GM18517 (cell line): Measurements from ENCODE around the gene RNF6.

Experiments used
- ATAC-seq: cut with Tn5 transposase; IDR thresholded peaks from one replicate; pipeline ENCODE4 v1.9.1; 2021; ENCODE audit warnings: mild to moderate bottlenecking, moderate library complexity; ENCODE audit not compliant: unreplicated experiment

Gene RNF6

GRCh38 chr13:26227166-26227971, 5.3 kb upstream of the RNF6 start:
- no peak for ATAC-seq

DNA sequence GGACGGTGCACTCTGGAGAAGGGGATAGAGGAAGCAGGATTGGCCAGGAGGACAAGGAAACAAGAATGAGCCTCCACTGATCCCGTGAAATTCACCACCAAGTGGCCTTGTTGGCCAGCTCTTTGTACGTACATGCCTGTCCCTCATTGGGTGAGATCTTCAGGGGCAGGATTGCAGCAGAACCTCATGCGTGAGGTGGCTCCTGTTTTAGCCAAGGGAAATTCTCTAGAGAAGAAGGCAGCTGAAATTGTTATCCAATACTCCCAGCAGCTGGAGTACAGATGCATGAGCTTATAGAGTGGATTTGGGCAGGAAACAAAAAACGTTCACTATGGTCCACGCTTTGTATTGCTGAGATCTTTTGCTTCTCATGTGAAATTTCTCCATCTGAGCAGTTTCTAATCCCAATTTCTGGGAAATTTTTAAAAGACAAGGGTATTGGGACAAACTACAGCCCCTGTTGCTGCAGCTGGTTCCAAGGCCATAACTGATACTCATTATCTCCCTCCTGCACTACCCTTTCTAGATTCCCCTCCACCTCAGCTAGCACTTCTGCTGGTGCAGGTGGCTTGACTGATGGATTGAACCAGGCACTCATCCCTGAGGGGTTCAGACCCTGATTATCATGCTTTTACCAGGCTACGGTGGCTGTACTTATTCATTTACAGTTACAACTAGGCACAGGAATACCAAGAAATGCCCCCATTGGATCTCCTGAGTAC, 3.9 kb upstream of the RNF6 start:
- no peak for ATAC-seq

DNA sequence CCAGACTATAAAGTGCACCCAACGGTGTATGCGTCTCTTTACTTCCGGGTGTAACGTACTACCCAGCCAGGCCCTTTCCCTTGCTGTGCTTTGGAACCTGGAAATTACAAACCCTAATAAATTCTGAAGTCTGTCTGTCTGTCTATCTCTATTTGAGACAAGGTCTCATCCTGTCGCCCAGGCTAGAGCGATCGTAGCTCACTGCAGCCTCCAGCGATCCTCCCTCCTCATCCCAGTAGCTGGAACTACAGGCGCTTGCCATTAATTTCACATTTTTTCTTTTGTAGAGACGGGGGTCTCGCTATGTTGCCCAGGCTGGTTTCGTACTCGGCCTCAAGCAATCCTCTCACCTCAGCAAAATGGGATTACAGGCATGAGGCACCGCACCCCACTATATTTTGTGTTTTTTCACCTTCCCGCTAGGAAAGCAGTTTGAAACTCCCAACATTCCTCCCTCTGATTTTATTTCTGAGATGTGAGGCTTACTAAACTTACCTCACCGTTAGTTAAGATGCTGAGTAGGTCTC, 469 bp upstream of the RNF6 start:
- ATAC-seq, result peak; percentile 53

DNA sequence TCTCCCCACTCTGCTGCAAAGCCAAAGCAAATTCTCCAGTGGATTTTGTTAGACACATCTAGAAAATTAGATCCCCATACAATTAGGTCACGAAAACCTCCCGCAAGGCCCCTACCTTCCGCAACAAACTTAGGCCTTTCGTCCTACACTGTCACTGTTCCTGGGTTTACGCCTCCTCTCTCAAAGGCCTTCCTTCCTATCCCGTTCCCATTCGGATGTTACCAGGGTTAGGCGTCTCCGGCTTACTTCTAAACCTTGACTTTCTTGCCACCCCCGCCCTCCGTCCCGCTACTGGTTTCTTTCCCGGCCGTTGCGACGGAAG, 754 bp downstream of the RNF6 start:
- ATAC-seq, result peak; percentile 21

- no peak for ATAC-seq
Measured at GRCh38 chr13:26220575-26220974, 1.5 kb downstream of the RNF6 start.

- ATAC-seq, result no peak
Measured at GRCh38 chr13:26219726-26220125, 2.4 kb downstream of the RNF6 start.

GRCh38 chr13:26216042-26216441, 6.1 kb downstream of the RNF6 start:
- no peak for ATAC-seq

- ATAC-seq, result no peak
Measured at GRCh38 chr13:26213982-26214381, 8.1 kb downstream of the RNF6 start.

DNA sequence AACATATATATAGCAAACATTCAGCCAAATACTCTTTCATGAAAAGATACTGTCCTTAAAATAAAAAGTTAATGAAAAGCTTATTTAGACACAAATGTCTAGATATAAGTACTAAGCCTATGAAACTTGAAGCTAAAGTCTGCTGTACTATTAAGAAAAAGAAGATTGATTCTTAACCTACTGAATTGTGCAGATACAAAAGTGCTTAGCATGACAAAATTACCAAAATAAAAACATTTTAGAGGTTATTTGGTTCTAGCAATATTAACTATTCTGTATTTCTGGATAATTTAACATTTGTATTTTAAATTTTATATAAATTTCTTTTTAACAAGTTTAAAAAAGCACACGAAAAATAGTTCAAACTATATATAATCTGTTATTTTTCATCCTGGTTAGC, 8.8 kb downstream of the RNF6 start:
- ATAC-seq, result no peak

GRCh38 chr13:26208287-26208686, 13.8 kb downstream of the RNF6 start:
- no peak for ATAC-seq

- no peak for ATAC-seq
Measured at GRCh38 chr13:26202365-26202972, 19.6 kb downstream of the RNF6 start.

GRCh38 chr13:26200811-26201210, 21.3 kb downstream of the RNF6 start:
- no peak for ATAC-seq

- no peak for ATAC-seq
Measured at GRCh38 chr13:26198116-26198515, 24.0 kb downstream of the RNF6 start.

DNA sequence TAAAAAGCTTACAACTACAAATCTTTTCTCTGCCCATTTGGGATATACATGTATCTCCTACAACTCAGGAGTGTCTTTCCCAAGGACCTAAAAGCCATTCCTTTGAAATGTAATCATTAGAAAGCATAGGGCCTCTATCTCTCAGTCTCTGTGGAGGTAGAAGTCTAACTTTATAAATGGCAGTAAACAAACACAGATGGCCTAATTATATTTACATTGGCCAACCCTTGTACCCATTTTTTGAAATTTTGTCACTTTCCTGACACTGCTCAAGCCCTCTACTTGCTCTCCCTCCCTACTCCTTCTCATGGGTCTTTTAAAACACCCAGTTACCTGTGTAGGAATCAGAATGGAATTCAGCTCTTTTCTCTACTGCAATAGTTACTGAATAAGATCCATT, 24.8 kb downstream of the RNF6 start:
- no peak for ATAC-seq

- ATAC-seq, result no peak
Measured at GRCh38 chr13:26186995-26187394, 35.1 kb downstream of the RNF6 start.

DNA sequence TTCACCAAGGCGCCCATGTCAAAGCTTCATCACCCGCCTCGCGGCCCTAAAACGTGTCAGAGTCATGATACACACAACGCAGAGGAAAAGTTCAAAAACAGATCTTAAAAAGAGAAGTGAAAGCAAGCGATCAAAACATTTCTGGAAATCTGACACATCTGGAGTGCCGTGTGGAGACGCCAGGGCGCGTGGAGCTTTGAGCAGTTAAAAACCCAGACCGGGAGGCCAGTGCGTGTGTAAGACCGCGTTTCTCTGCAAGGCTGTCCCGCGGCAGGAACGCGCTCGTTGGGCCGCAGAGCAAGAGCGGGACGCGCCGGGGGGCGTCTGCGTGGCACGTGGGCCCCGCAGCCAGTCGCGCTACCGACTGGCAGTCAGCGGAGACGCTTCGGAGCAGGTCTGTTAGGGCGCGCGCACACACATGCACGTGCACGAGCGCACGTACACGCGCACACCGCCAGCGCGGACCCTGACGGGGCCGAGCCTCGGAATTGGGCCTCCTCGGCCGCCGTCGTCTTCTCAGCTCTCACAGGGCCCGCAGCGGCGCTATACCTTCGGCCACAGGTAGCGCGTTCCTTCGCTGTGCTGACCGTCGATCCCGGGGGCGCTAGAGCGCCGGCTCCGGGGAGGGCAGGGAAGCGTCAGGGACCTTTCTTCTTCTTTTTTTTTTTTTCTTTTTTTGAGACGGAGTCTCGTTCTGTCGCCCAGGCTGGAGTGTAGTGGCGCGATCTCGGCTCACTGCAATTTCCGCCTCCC, 35.8 kb downstream of the RNF6 start:
- peak; percentile 82 for ATAC-seq

GRCh38 chr13:26185720-26186117, 36.4 kb downstream of the RNF6 start:
- peak; percentile 5 for ATAC-seq

DNA sequence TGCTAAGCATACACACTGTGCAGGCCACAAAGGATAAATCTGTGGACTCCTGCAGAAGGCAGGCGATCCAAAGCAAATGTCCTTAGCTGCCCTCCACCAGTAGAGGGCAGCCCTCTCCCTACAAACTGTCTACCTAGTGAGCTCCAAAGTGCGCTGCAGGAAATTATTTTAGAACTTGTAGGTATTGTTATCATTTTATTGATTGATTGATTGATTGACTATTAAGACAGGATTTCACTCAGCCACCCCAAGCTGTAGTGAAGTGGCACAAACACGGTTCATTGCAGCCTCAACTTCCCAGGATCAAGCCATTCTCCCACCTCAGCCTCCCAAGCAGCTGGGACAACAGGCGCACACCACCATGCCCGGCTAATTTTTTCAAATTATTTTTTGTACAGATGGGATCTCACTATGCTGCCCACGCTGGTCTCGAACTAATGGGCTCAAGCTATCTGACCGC, 37.3 kb downstream of the RNF6 start:
- no peak for ATAC-seq

DNA sequence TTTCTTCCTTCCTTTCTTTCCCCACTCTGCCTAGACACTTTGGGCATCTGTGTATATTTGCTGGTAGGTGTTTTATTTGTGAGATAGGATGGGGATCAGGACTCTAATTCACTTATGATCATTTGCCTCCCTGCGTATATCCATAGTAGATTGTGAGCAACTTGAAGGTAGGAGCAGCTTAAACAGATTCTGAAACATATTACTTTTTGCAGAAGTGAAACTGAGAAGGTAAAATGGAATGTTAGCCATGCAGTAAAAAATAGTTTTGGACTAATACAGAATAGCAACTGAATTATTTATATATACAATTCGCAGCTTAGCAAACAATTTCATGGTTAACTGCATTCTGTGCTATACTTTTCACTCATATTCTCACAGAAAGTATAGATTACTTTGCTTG, 38.7 kb downstream of the RNF6 start:
- no peak for ATAC-seq

GRCh38 chr13:26179344-26179743, 42.8 kb downstream of the RNF6 start:
- no peak for ATAC-seq

GRCh38 chr13:26168835-26169234, 53.3 kb downstream of the RNF6 start:
- ATAC-seq, result no peak
